Endothelial cell (in vitro differentiated cells): ENCODE data around the gene SORBS1. TPM values are rescaled to one million over a fixed set of nuclear protein-coding genes. Genes with fewer than 3 reads are reported as not detected.

ENCODE experiments used
- DNase-seq: peaks from one replicate; pipeline ENCODE4 v3.0.0; 2021; ENCODE audit warnings: low spot score
- H3K27ac Mint-ChIP-seq: one replicate; pipeline ENCODE4 v1.8.0; 2021; ENCODE audit warnings: mixed read lengths, inconsistent platforms; ENCODE audit not compliant: unreplicated experiment
- H3K27me3 Mint-ChIP-seq: one replicate; pipeline ENCODE4 v1.8.0; 2021; ENCODE audit warnings: mild to moderate bottlenecking, moderate library complexity, mixed read lengths, inconsistent platforms; ENCODE audit not compliant: unreplicated experiment
- H3K36me3 Mint-ChIP-seq: one replicate; pipeline ENCODE4 v1.8.0; 2021; ENCODE audit warnings: mild to moderate bottlenecking, low read depth, mixed read lengths, inconsistent platforms; ENCODE audit not compliant: unreplicated experiment
- H3K4me1 Mint-ChIP-seq: one replicate; pipeline ENCODE4 v1.8.0; 2021; ENCODE audit warnings: mild to moderate bottlenecking, mixed read lengths, inconsistent platforms; ENCODE audit not compliant: unreplicated experiment
- H3K4me3 Mint-ChIP-seq: one replicate; pipeline ENCODE4 v1.8.0; 2021; ENCODE audit warnings: mild to moderate bottlenecking, mixed read lengths, inconsistent platforms; ENCODE audit not compliant: unreplicated experiment
- H3K9me3 Mint-ChIP-seq: one replicate; pipeline ENCODE4 v1.8.0; 2021; ENCODE audit warnings: mixed read lengths, inconsistent platforms; ENCODE audit not compliant: unreplicated experiment
- total RNA-seq: library from RNA; stranded (reverse); fragmentation: NEBNext Ultra II Directional; extraction: Animal tissue kit (Norgen Biotek cat#: 25700); gene quantifications from one replicate; pipeline ENCODE4 v1.2.1, GENCODE V29; 2021; ENCODE audit not compliant: unreplicated experiment
- TF ChIP-seq, protein P1 (sequence below): fragments of 200-600 bp; sonication (generic); IDR thresholded peaks from one replicate; pipeline ENCODE4 v1.5.0; 2021; ENCODE audit warnings: antibody characterized with exemption; ENCODE audit not compliant: unreplicated experiment

SORBS1 gene
- total RNA-seq, 1 donor from 2014 or later = 103 TPM

DNA sequence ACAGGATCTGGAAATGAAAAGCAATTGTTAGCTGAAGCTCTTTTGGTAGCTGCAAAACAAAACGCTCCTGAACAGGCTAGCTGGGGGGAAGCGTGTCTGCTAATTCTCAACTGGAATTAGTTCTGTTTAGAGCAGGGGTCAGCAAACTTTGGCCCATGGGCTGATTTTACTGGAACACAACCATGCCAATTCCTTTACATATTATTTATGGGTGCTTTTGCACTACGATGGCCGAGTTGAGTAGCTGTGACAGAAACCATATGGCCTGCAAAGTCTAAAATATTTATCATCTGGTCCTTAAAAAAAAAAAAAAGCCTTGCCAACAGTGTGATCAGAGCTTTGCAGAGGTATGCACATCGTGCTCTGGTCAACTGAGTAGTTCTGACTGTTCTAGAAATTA is 162.0 kb downstream of the SORBS1 start:
- DNase-seq = no peak
- Mint-ChIP-seq H3K4me1 (peaks cover 12% of the 10 kb centered on the region), H3K9me3 (no peaks in the 10 kb centered on the region), H3K27ac (no peak overlapping the region), H3K27me3 (peaks cover 5% of the 10 kb centered on the region), H3K4me3 (no peak overlapping the region), H3K36me3 (peaks cover 72% of the 10 kb centered on the region)
- TF ChIP-seq, protein P1, sequence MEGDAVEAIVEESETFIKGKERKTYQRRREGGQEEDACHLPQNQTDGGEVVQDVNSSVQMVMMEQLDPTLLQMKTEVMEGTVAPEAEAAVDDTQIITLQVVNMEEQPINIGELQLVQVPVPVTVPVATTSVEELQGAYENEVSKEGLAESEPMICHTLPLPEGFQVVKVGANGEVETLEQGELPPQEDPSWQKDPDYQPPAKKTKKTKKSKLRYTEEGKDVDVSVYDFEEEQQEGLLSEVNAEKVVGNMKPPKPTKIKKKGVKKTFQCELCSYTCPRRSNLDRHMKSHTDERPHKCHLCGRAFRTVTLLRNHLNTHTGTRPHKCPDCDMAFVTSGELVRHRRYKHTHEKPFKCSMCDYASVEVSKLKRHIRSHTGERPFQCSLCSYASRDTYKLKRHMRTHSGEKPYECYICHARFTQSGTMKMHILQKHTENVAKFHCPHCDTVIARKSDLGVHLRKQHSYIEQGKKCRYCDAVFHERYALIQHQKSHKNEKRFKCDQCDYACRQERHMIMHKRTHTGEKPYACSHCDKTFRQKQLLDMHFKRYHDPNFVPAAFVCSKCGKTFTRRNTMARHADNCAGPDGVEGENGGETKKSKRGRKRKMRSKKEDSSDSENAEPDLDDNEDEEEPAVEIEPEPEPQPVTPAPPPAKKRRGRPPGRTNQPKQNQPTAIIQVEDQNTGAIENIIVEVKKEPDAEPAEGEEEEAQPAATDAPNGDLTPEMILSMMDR = no peak

DNA sequence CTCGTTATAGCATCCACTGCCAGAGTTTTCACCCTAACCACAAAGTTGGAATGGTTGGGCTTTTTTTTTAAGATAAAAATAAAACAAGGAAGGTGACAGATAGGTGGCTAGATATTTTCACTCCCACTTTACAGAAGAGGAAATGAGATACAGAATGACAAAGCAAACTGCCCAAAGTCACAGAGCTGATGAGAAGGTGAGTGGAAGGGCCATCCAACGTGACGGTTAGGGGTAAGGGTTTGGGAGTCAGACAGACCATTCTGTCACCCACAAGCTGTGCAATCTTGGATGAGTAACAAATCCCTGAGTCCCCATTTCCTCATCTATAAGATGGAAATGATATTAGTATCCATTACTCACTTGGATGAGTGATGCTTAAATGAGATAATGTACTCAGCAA is 163.4 kb downstream of the SORBS1 start:
- Mint-ChIP-seq H3K4me3 (peak overlapping the region; percentile 13), H3K4me1 (peaks cover 14% of the 10 kb centered on the region), H3K27ac (no peak overlapping the region), H3K27me3 (no peaks in the 10 kb centered on the region), H3K9me3 (no peaks in the 10 kb centered on the region), H3K36me3 (peaks cover 69% of the 10 kb centered on the region)
- DNase-seq = no peak
- TF ChIP-seq, protein P1 = no peak

DNA sequence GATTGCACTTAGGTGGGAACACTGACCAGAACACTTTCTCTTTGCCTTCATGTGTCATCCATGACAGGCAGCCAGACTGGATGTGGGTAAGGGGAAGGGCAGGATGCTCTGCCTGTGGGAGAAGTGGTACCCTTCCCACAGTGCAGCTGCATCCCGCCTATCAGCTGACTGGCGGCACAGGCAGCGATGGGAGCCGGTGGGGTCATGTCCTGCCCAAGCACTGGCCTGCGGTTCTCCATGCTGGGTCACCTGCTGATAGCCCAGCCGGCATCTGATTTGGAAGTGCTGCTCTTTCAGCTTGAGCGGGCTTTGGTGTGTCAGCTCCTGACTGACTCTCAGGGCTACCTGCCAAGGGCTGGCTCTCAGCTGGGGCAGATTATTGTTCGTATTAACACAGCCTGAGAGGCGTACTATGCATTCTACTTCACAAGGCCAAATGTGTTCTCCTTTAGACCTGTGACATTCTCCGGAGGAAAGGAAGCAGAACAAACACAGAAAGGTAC is 165.2 kb downstream of the SORBS1 start:
- Mint-ChIP-seq H3K9me3 (no peaks in the 10 kb centered on the region), H3K36me3 (peaks cover 69% of the 10 kb centered on the region), H3K4me1 (peaks cover 14% of the 10 kb centered on the region), H3K27me3 (no peaks in the 10 kb centered on the region), H3K27ac (no peak overlapping the region), H3K4me3 (no peak overlapping the region)
- DNase-seq = no peak
- TF ChIP-seq, protein P1 = no peak

DNA sequence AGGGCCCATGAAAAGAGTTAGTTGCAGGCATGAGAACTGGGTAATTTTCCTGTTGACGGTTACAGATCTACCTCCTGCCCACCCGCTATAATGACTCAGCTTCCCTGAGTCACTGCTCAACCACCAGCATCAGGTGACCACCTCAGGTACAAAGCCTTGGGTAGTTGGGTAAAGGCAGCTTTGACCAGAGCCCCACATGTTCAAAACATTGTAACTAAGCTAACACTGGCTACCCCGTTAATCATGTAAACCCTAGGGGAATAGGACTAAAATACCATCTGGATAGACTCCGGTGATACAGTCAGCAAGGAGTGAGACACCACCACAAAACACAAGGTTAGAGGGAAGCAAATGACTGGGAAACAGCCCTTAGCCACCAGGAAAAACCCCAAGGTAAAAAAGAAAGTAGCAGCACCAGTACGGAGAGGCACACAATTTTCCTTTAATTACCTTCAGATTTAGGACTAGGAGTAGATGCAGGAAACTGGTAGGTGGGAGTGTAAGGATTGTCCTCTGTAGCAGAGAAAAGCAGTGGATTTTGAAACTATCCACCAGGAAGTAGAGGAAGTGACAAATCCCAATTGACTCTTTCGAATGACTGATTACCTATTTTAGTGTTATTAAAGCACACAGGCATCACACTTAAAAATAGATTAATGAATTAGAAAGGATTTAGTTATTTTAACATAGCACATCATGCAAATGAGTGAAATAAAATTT is 166.8 kb downstream of the SORBS1 start:
- Mint-ChIP-seq H3K27me3 (peaks cover 1% of the 10 kb centered on the region), H3K36me3 (peaks cover 57% of the 10 kb centered on the region), H3K4me1 (peaks cover 13% of the 10 kb centered on the region), H3K4me3 (no peak overlapping the region), H3K9me3 (no peaks in the 10 kb centered on the region), H3K27ac (no peak overlapping the region)
- TF ChIP-seq, protein P1 = no peak
- DNase-seq = no peak

DNA sequence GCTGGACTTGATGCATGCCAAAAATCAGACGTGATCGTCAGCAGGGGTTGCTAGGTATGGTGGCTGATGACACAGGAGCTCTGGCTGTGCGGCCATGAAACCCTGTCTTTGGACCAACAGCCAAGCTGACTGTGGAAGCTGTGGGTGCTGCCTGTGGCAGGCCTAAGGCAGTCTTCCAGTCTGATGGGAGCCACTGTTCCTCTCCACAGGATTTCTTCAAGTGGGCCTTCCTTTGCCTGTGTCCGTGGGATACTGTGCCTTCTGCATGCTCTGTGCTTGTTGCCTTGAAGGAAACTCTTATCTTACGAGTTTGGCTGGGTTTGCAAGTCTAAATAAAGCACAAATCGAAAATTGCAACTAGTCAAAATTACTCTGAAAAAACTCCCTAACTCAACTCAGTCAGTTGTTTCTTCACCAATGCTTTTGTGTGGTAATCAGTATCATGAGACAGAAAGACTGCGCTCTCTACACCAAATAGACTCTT is 168.4 kb downstream of the SORBS1 start:
- TF ChIP-seq, protein P1 = no peak
- DNase-seq = no peak
- Mint-ChIP-seq H3K4me1 (peaks cover 18% of the 10 kb centered on the region), H3K4me3 (no peak overlapping the region), H3K27me3 (peaks cover 1% of the 10 kb centered on the region), H3K36me3 (peaks cover 49% of the 10 kb centered on the region), H3K9me3 (no peaks in the 10 kb centered on the region), H3K27ac (no peak overlapping the region)
